KMS-11 (cell line): Measurements from ENCODE around the gene IL15.

Experiments used
- H2AFZ ChIP-seq: fragments of 200-600 bp; sonication (generic); 2 replicates; pipeline ENCODE4 v1.6.1; 2016; ENCODE audit warnings: antibody characterized with exemption, mixed run types, low read depth
- H3K27ac ChIP-seq: fragments of 200-600 bp; sonication (generic); 2 replicates; pipeline ENCODE4 v1.6.1; 2016; ENCODE audit warnings: mild to moderate bottlenecking, mixed run types
- H3K27me3 ChIP-seq: fragments of 200-600 bp; sonication (generic); 2 replicates; pipeline ENCODE4 v1.6.1; 2017; ENCODE audit warnings: mild to moderate bottlenecking, low read depth, mixed run types, moderate library complexity; ENCODE audit not compliant: insufficient read depth
- H3K36me3 ChIP-seq: fragments of 200-600 bp; sonication (generic); 2 replicates; pipeline ENCODE4 v1.6.1; 2017; ENCODE audit warnings: mild to moderate bottlenecking, mixed run types; ENCODE audit not compliant: insufficient read depth
- H3K4me1 ChIP-seq: fragments of 200-600 bp; sonication (generic); 2 replicates; pipeline ENCODE4 v1.6.1; 2016; ENCODE audit warnings: mild to moderate bottlenecking, low read depth, mixed run types; ENCODE audit not compliant: poor library complexity, severe bottlenecking
- H3K4me2 ChIP-seq: fragments of 200-600 bp; sonication (generic); 2 replicates; pipeline ENCODE4 v1.7.0; 2016; ENCODE audit warnings: mild to moderate bottlenecking, mixed run types
- H3K4me3 ChIP-seq: fragments of 200-600 bp; sonication (generic); IDR thresholded peaks from 2 replicates; pipeline ENCODE4 v1.6.1; 2017; ENCODE audit warnings: low read depth, low read length, mixed read lengths; ENCODE audit not compliant: insufficient read depth
- H3K79me2 ChIP-seq: fragments of 200-600 bp; sonication (generic); 2 replicates; pipeline ENCODE4 v1.6.1; 2016; ENCODE audit warnings: low read depth, mixed run types; ENCODE audit not compliant: insufficient read depth
- H3K9ac ChIP-seq: fragments of 200-600 bp; sonication (generic); 2 replicates; pipeline ENCODE4 v1.6.1; 2016; ENCODE audit warnings: mild to moderate bottlenecking, mixed run types
- H4K20me1 ChIP-seq: fragments of 200-600 bp; sonication (generic); 2 replicates; pipeline ENCODE4 v1.6.1; 2016; ENCODE audit warnings: mild to moderate bottlenecking, mixed run types; ENCODE audit not compliant: insufficient read depth
- CTCF ChIP-seq: fragments of 200-600 bp; sonication (generic); conservative IDR thresholded peaks from 2 replicates; pipeline ENCODE4 v1.6.1; 2017; ENCODE audit warnings: low read depth, mild to moderate bottlenecking, antibody characterized with exemption, low read length, moderate library complexity, mixed read lengths

The IL15 gene

DNA sequence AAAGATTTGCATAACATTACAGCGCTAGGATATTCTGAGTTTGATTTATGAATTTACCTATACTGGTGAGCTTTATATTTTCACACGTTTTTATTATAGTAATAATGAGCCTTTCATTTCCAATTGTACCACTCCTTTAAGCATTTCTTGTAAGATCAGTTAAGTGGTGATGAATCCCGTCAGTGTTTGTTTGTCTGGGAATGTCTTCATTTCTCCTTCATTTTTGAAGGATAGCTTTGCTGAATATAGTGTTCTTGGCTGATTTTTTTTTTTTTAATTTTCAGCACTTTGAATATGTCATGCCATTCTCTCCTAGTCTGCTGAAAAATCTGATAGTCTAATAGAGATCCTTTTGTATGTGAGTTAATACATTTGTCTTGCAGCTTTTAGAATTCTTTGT is 70.1 kb downstream of the IL15 start:
- H3K4me2 ChIP-seq = no peak overlapping the region
- no peak overlapping the region for H3K27ac ChIP-seq
- no peaks in the 10 kb centered on the region for H3K79me2 ChIP-seq
- H3K9ac ChIP-seq = no peak overlapping the region
- no peak overlapping the region for H3K4me3 ChIP-seq
- H3K36me3 ChIP-seq = no peaks in the 10 kb centered on the region
- H3K4me1 ChIP-seq = peaks cover 5% of the 10 kb centered on the region
- H3K27me3 ChIP-seq = no peaks in the 10 kb centered on the region
- TF ChIP-seq CTCF = no peak
- H4K20me1 ChIP-seq = no peaks in the 10 kb centered on the region
- no peak overlapping the region for H2AFZ ChIP-seq

- Histone ChIP-seq H3K4me3 (no peak overlapping the region), H2AFZ (no peak overlapping the region), H3K79me2 (no peaks in the 10 kb centered on the region), H3K27me3 (no peaks in the 10 kb centered on the region), H3K4me2 (no peak overlapping the region), H3K27ac (no peak overlapping the region), H3K9ac (no peak overlapping the region), H3K4me1 (no peaks in the 10 kb centered on the region), H3K36me3 (no peaks in the 10 kb centered on the region), H4K20me1 (no peaks in the 10 kb centered on the region)
- peak; percentile 39; the same call in 1 of the 2 replicates for TF ChIP-seq CTCF
These were observed 74.8 kb downstream of the IL15 start for GRCh38 chr4:141711211-141711610.

GRCh38 chr4:141713185-141713584 is 76.8 kb downstream of the IL15 start:
- H3K36me3 ChIP-seq = no peaks in the 10 kb centered on the region
- H3K4me1 ChIP-seq = no peaks in the 10 kb centered on the region
- no peak overlapping the region for H2AFZ ChIP-seq
- TF ChIP-seq CTCF = no peak
- no peaks in the 10 kb centered on the region for H4K20me1 ChIP-seq
- no peak overlapping the region for H3K4me3 ChIP-seq
- no peaks in the 10 kb centered on the region for H3K79me2 ChIP-seq
- no peaks in the 10 kb centered on the region for H3K27me3 ChIP-seq
- H3K9ac ChIP-seq = no peak overlapping the region
- no peak overlapping the region for H3K4me2 ChIP-seq
- H3K27ac ChIP-seq = no peak overlapping the region

DNA sequence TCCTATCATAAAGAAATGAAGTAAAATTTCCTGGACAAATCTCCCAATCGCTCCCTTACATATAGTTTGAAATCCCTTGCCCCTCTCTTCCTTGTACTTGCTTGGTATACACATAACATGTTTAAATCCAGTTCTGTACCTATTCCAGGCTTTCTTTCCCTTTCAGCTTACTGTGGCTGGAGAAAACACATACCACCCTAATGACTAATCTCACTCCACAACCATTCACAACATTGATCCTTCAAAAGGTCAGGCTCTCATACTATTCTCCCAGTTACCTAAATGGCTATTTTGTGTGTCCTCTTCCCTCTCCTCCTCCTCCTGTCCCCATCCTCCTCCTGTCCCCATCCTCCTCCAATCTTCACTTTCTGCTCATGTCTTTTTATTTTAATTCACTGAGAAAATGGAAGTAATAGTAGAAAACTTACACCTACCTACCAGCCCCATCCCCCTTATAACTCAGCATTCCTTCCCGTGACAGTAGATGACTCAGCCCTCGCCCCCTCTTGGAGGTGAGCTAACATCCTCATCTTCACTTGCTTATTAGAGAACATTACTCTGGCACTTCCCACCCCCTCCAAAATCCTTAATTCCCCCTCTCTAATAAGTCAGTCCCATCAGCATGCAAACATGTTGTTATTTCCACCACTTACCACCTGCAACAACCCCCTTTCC is 77.5 kb downstream of the IL15 start:
- no peaks in the 10 kb centered on the region for H4K20me1 ChIP-seq
- no peaks in the 10 kb centered on the region for H3K79me2 ChIP-seq
- H3K4me2 ChIP-seq = no peak overlapping the region
- no peak overlapping the region for H3K27ac ChIP-seq
- H3K27me3 ChIP-seq = no peaks in the 10 kb centered on the region
- no peak overlapping the region for H3K4me3 ChIP-seq
- no peaks in the 10 kb centered on the region for H3K4me1 ChIP-seq
- no peak for TF ChIP-seq CTCF
- no peak overlapping the region for H2AFZ ChIP-seq
- H3K36me3 ChIP-seq = no peaks in the 10 kb centered on the region
- no peak overlapping the region for H3K9ac ChIP-seq
